ENCODE results near the gene RASGRF1.

- no peak for TF ChIP-seq CTCF (conservative IDR thresholded peaks at IDR 0.05 in 1 of 2, IDR thresholded peaks at IDR 0.05 in 1 of 2; ENCODE audit: extremely low read depth in 1 of 2, insufficient read depth in 1 of 2, low read depth in 1 of 2, low read length in 2 of 2)
- TF ChIP-seq EZH2 (IDR thresholded peaks at IDR 0.05; ENCODE audit: borderline replicate concordance, low read length), result no peak
Measured at GRCh38 chr15:79023918-79024317, 66.7 kb downstream of the RASGRF1 start.

Data from mammary epithelial cell (primary cell).